Ovary (tissue), 3 donors: Measurements from ENCODE around the gene ANKH.

Experiments
- EP300 ChIP-seq: sonication (generic); formaldehyde crosslinking; IDR thresholded peaks from one replicate; pipeline ENCODE4 v1.6.1; 2017; ENCODE audit warnings: antibody characterized with exemption
- TF ChIP-seq, protein P1 (sequence below), 3 donors: fragments of 450-650 bp in 2 of 3; fragments of 200-600 bp in 1 of 3; IDR thresholded peaks; one replicate each; pipeline versions ENCODE4 v1.5.1 to v1.8.0; 2016 to 2022; ENCODE audit warnings: antibody characterized with exemption in 3 of 3, mild to moderate bottlenecking in 1 of 3
- donor health status: DM: no; HTN: no; CAD: no.

GRCh38 chr5:14666357-14666756, 205.2 kb downstream of the ANKH start:
- TF ChIP-seq EP300 = no peak
- TF ChIP-seq, protein P1, sequence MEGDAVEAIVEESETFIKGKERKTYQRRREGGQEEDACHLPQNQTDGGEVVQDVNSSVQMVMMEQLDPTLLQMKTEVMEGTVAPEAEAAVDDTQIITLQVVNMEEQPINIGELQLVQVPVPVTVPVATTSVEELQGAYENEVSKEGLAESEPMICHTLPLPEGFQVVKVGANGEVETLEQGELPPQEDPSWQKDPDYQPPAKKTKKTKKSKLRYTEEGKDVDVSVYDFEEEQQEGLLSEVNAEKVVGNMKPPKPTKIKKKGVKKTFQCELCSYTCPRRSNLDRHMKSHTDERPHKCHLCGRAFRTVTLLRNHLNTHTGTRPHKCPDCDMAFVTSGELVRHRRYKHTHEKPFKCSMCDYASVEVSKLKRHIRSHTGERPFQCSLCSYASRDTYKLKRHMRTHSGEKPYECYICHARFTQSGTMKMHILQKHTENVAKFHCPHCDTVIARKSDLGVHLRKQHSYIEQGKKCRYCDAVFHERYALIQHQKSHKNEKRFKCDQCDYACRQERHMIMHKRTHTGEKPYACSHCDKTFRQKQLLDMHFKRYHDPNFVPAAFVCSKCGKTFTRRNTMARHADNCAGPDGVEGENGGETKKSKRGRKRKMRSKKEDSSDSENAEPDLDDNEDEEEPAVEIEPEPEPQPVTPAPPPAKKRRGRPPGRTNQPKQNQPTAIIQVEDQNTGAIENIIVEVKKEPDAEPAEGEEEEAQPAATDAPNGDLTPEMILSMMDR (IDR thresholded peaks at IDR 0.05) = no peak
